Memory B cell (primary cell): ENCODE data around the gene PHAF1.
A peak's percentile ranks its signal among the peaks of the same experiment; 100 is the strongest.

Experiments used
- ATAC-seq: fragments of 150-1000 bp; cut with Tn5 transposase; 2 replicates; pipeline ENCODE4 v1.10.0; 2021; ENCODE audit warnings: low read depth, mild to moderate bottlenecking, moderate library complexity
- DNase-seq, 2 donors: peaks; one replicate each; pipeline ENCODE4 v3.0.0; 2022; ENCODE audit warnings: low spot score in 2 of 2
- H3K27ac Mint-ChIP-seq: one replicate; pipeline ENCODE4 v1.8.0; 2022; ENCODE audit warnings: mild to moderate bottlenecking, moderate library complexity, mixed read lengths
- H3K27me3 Mint-ChIP-seq: one replicate; pipeline ENCODE4 v1.8.0; 2022; ENCODE audit warnings: mixed read lengths
- H3K36me3 Mint-ChIP-seq: one replicate; pipeline ENCODE4 v1.8.0; 2022; ENCODE audit warnings: mild to moderate bottlenecking, mixed read lengths
- H3K4me1 Mint-ChIP-seq: one replicate; pipeline ENCODE4 v1.8.0; 2022; ENCODE audit warnings: mixed read lengths
- H3K4me3 Mint-ChIP-seq: one replicate; pipeline ENCODE4 v1.8.0; 2022; ENCODE audit warnings: mild to moderate bottlenecking, moderate library complexity, mixed read lengths
- H3K9me3 Mint-ChIP-seq: one replicate; pipeline ENCODE4 v1.8.0; 2022; ENCODE audit warnings: mixed read lengths

Gene PHAF1

GRCh38 chr16:67109407-67110135 lies at the start of gene PHAF1:
Gene PHAF1, plus strand, starts transcription at chr16:67109941. Its CDS starts 235 bp downstream, at chr16:67110176.
- peak within 1 kb of the TSS; percentile 87 for H3K27ac Mint-ChIP-seq
- no peaks in the 10 kb centered on the region for H3K9me3 Mint-ChIP-seq
- H3K4me3 Mint-ChIP-seq = peak within 1 kb of the TSS; percentile 97
- ATAC-seq = peak; percentile 77
- H3K27me3 Mint-ChIP-seq = no peaks in the 10 kb centered on the region
- DNase-seq = peak; percentile 98
- H3K36me3 Mint-ChIP-seq = peaks cover 2% of the 10 kb centered on the region
- peaks cover 27% of the 10 kb centered on the region for H3K4me1 Mint-ChIP-seq

GRCh38 chr16:67063008-67063407 lies 46.7 kb upstream of the PHAF1 start:
- Mint-ChIP-seq H3K36me3 (peaks cover 12% of the 10 kb centered on the region), H3K27me3 (no peaks in the 10 kb centered on the region), H3K4me3 (peak overlapping the region; percentile 15), H3K4me1 (peaks cover 11% of the 10 kb centered on the region), H3K9me3 (no peaks in the 10 kb centered on the region), H3K27ac (no peak overlapping the region)
- DNase-seq (no peak), ATAC-seq (no peak)

GRCh38 chr16:67068212-67068753 lies 41.5 kb upstream of the PHAF1 start:
- H3K36me3 Mint-ChIP-seq = peaks cover 12% of the 10 kb centered on the region
- DNase-seq = no peak
- ATAC-seq = no peak
- no peaks in the 10 kb centered on the region for H3K27me3 Mint-ChIP-seq
- no peaks in the 10 kb centered on the region for H3K9me3 Mint-ChIP-seq
- H3K27ac Mint-ChIP-seq = no peak overlapping the region
- H3K4me1 Mint-ChIP-seq = peaks cover 8% of the 10 kb centered on the region
- no peak overlapping the region for H3K4me3 Mint-ChIP-seq

GRCh38 chr16:67071476-67072048 lies 38.2 kb upstream of the PHAF1 start:
- H3K27ac Mint-ChIP-seq = no peak overlapping the region
- H3K27me3 Mint-ChIP-seq = no peaks in the 10 kb centered on the region
- no peaks in the 10 kb centered on the region for H3K9me3 Mint-ChIP-seq
- peaks cover 12% of the 10 kb centered on the region for H3K36me3 Mint-ChIP-seq
- no peak overlapping the region for H3K4me3 Mint-ChIP-seq
- DNase-seq (no peak), ATAC-seq (no peak)
- H3K4me1 Mint-ChIP-seq = peaks cover 5% of the 10 kb centered on the region

- Mint-ChIP-seq H3K9me3 (no peaks in the 10 kb centered on the region), H3K36me3 (peaks cover 5% of the 10 kb centered on the region), H3K27ac (no peak overlapping the region), H3K4me1 (no peaks in the 10 kb centered on the region), H3K27me3 (no peaks in the 10 kb centered on the region), H3K4me3 (no peak overlapping the region)
- ATAC-seq (no peak), DNase-seq (no peak)
These were observed 34.4 kb upstream of the PHAF1 start for GRCh38 chr16:67075331-67075730.

GRCh38 chr16:67077871-67078270 lies 31.9 kb upstream of the PHAF1 start:
- Mint-ChIP-seq H3K9me3 (no peaks in the 10 kb centered on the region), H3K27ac (peak overlapping the region; percentile 38), H3K27me3 (no peaks in the 10 kb centered on the region), H3K36me3 (peaks cover 5% of the 10 kb centered on the region), H3K4me3 (no peak overlapping the region), H3K4me1 (no peaks in the 10 kb centered on the region)
- ATAC-seq = no peak
- DNase-seq = no peak

GRCh38 chr16:67082100-67082499 lies 27.6 kb upstream of the PHAF1 start:
- ATAC-seq (no peak), DNase-seq (no peak)
- H3K27me3 Mint-ChIP-seq = no peaks in the 10 kb centered on the region
- H3K4me1 Mint-ChIP-seq = no peaks in the 10 kb centered on the region
- no peaks in the 10 kb centered on the region for H3K9me3 Mint-ChIP-seq
- peaks cover 11% of the 10 kb centered on the region for H3K36me3 Mint-ChIP-seq
- no peak overlapping the region for H3K4me3 Mint-ChIP-seq
- H3K27ac Mint-ChIP-seq = no peak overlapping the region

GRCh38 chr16:67082891-67083290 lies 26.9 kb upstream of the PHAF1 start:
- DNase-seq (no peak), ATAC-seq (no peak)
- H3K27ac Mint-ChIP-seq = no peak overlapping the region
- H3K4me1 Mint-ChIP-seq = no peaks in the 10 kb centered on the region
- no peaks in the 10 kb centered on the region for H3K27me3 Mint-ChIP-seq
- H3K36me3 Mint-ChIP-seq = peaks cover 10% of the 10 kb centered on the region
- H3K4me3 Mint-ChIP-seq = no peak overlapping the region
- no peaks in the 10 kb centered on the region for H3K9me3 Mint-ChIP-seq

- no peak overlapping the region for H3K27ac Mint-ChIP-seq
- no peaks in the 10 kb centered on the region for H3K4me1 Mint-ChIP-seq
- ATAC-seq = no peak
- H3K4me3 Mint-ChIP-seq = no peak overlapping the region
- H3K36me3 Mint-ChIP-seq = peaks cover 11% of the 10 kb centered on the region
- H3K27me3 Mint-ChIP-seq = no peaks in the 10 kb centered on the region
- H3K9me3 Mint-ChIP-seq = no peaks in the 10 kb centered on the region
- no peak for DNase-seq
These were observed 25.3 kb upstream of the PHAF1 start for GRCh38 chr16:67084345-67085028.

- Mint-ChIP-seq H3K27ac (no peak overlapping the region), H3K9me3 (no peaks in the 10 kb centered on the region), H3K4me1 (peaks cover 2% of the 10 kb centered on the region), H3K27me3 (no peaks in the 10 kb centered on the region), H3K4me3 (no peak overlapping the region), H3K36me3 (peaks cover 8% of the 10 kb centered on the region)
- DNase-seq (no peak), ATAC-seq (no peak)
These were observed 22.9 kb upstream of the PHAF1 start for GRCh38 chr16:67086822-67087221.

- no peak overlapping the region for H3K27ac Mint-ChIP-seq
These were observed 22.4 kb upstream of the PHAF1 start for GRCh38 chr16:67087291-67087690.

GRCh38 chr16:67087803-67088202 lies 21.9 kb upstream of the PHAF1 start:
- Mint-ChIP-seq H3K9me3 (no peaks in the 10 kb centered on the region), H3K4me3 (no peak overlapping the region), H3K27me3 (no peaks in the 10 kb centered on the region), H3K36me3 (peaks cover 11% of the 10 kb centered on the region), H3K4me1 (peaks cover 5% of the 10 kb centered on the region), H3K27ac (no peak overlapping the region)
- ATAC-seq (no peak), DNase-seq (no peak)

More at GRCh38 chr16:67087291-67087690, 22.4 kb upstream of the PHAF1 start:
- no peak for DNase-seq
- Mint-ChIP-seq H3K9me3 (no peaks in the 10 kb centered on the region), H3K4me3 (no peak overlapping the region), H3K4me1 (peaks cover 5% of the 10 kb centered on the region), H3K27me3 (no peaks in the 10 kb centered on the region), H3K36me3 (peaks cover 11% of the 10 kb centered on the region)
- ATAC-seq = no peak

GRCh38 chr16:67088551-67088950 lies 21.2 kb upstream of the PHAF1 start:
- ATAC-seq (no peak), DNase-seq (no peak)
- Mint-ChIP-seq H3K4me3 (no peak overlapping the region), H3K9me3 (no peaks in the 10 kb centered on the region), H3K27me3 (no peaks in the 10 kb centered on the region), H3K36me3 (peaks cover 11% of the 10 kb centered on the region), H3K4me1 (peaks cover 5% of the 10 kb centered on the region), H3K27ac (no peak overlapping the region)

GRCh38 chr16:67089101-67089500 lies 20.6 kb upstream of the PHAF1 start:
- Mint-ChIP-seq H3K4me1 (peaks cover 5% of the 10 kb centered on the region), H3K27ac (no peak overlapping the region), H3K27me3 (no peaks in the 10 kb centered on the region), H3K9me3 (no peaks in the 10 kb centered on the region), H3K4me3 (no peak overlapping the region), H3K36me3 (peaks cover 11% of the 10 kb centered on the region)
- no peak for DNase-seq
- ATAC-seq = no peak
